Measurements from ENCODE around the gene TSC22D3.

Gene TSC22D3

GRCh38 chrX:107755721-107756120, 19.9 kb downstream of the TSC22D3 start:
- no peak for DNase-seq (ENCODE audit: low read depth, low spot score)
- POLR2A ChIA-PET = no interaction called here
- TF ChIP-seq CTCF (IDR thresholded peaks at IDR 0.05; ENCODE audit: insufficient read depth, low read length, missing control alignments) = no peak
- CTCF ChIA-PET = no interaction called here
- no peak overlapping the region for H3K4me3 ChIP-seq (ENCODE audit: low read depth, low read length)

GRCh38 chrX:107753187-107753586, 22.4 kb downstream of the TSC22D3 start:
- DNase-seq (ENCODE audit: low read depth, low spot score) = no peak
- ChIA-PET CTCF (no interaction called here), POLR2A (no interaction called here)
- H3K4me3 ChIP-seq (ENCODE audit: low read depth, low read length) = no peak overlapping the region
- TF ChIP-seq CTCF (IDR thresholded peaks at IDR 0.05; ENCODE audit: insufficient read depth, low read length, missing control alignments) = no peak

- TF ChIP-seq CTCF (IDR thresholded peaks at IDR 0.05; ENCODE audit: insufficient read depth, low read length, missing control alignments) = no peak
- ChIA-PET CTCF (no interaction called here), POLR2A (no interaction called here)
- no peak overlapping the region for H3K4me3 ChIP-seq (ENCODE audit: low read depth, low read length)
- no peak for DNase-seq (ENCODE audit: low read depth, low spot score)
Measured at GRCh38 chrX:107752714-107753113, 22.9 kb downstream of the TSC22D3 start.

GRCh38 chrX:107752043-107752442, 23.5 kb downstream of the TSC22D3 start:
- CTCF ChIA-PET = interaction anchor here (1.3 kb wide), 1 partner anchor 25 kb away, joined by 3 read pairs; no protein-coding TSS in a partner anchor
- no peak for TF ChIP-seq CTCF (IDR thresholded peaks at IDR 0.05; ENCODE audit: insufficient read depth, low read length, missing control alignments)
- POLR2A ChIA-PET = no interaction called here
- DNase-seq (ENCODE audit: low read depth, low spot score) = no peak
- no peak overlapping the region for H3K4me3 ChIP-seq (ENCODE audit: low read depth, low read length)

- POLR2A ChIA-PET = no interaction called here
- no peak for DNase-seq (ENCODE audit: low read depth, low spot score)
- no peak for TF ChIP-seq CTCF (IDR thresholded peaks at IDR 0.05; ENCODE audit: insufficient read depth, low read length, missing control alignments)
- H3K4me3 ChIP-seq (ENCODE audit: low read depth, low read length) = no peak overlapping the region
- CTCF ChIA-PET = interaction anchor here (1.3 kb wide), 2 partner anchors 26 to 75 kb away, joined by 3 read pairs; no protein-coding TSS in a partner anchor
Measured at GRCh38 chrX:107750861-107751445, 24.6 kb downstream of the TSC22D3 start.

- CTCF ChIA-PET = interaction anchor here (1.3 kb wide), 1 partner anchor 74 kb away, joined by 3 read pairs; no protein-coding TSS in a partner anchor
- POLR2A ChIA-PET = no interaction called here
- no peak for DNase-seq (ENCODE audit: low read depth, low spot score)
- no peak overlapping the region for H3K4me3 ChIP-seq (ENCODE audit: low read depth, low read length)
- no peak for TF ChIP-seq CTCF (IDR thresholded peaks at IDR 0.05; ENCODE audit: insufficient read depth, low read length, missing control alignments)
Measured at GRCh38 chrX:107750263-107750662, 25.3 kb downstream of the TSC22D3 start.
